Activated CD4-positive, alpha-beta T cell treated with anti-CD3 and anti-CD28 coated beads for 24 hours (primary cell): ENCODE data around the gene ATP10A.

ENCODE experiments used
- DNase-seq, 2 donors: peaks; one replicate each; pipeline ENCODE4 v3.0.0-alpha.2; 2020; ENCODE audit warnings: low read depth in 2 of 2

The ATP10A gene

DNA sequence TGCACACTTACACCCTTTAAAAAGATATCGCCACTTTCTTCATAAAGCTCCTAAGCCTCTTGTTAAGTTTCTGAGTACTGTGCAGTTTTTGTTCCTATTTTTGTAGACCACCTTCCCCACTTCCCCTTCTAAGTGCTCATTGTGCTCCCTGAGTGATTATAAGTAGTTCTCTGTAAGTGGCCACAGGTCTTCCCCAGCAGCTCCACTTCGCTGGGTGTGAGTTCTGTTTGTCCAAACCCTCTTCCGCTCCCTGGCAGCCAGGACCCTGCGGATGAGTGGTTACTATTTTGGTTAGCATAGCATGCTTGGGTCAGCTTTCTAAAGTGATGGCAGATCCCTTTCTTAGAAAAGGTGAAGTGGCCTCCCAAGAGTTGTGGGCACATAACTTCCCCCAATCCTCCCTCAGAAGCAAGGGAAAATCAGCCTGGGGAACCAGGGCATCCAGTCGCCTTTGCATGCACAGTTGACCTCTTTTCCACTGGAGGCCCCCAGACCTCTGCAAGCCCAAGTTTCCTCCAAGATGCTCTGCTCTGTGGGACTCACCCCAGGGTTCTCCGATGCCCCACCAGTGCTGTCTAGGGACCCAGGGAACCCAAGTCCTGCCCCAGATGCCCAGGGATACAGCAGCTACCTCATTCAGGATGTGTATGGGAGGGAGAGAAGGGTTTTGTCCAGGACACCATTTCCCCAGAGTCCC lies 69.6 kb downstream of the ATP10A start:
- no peak for DNase-seq

DNA sequence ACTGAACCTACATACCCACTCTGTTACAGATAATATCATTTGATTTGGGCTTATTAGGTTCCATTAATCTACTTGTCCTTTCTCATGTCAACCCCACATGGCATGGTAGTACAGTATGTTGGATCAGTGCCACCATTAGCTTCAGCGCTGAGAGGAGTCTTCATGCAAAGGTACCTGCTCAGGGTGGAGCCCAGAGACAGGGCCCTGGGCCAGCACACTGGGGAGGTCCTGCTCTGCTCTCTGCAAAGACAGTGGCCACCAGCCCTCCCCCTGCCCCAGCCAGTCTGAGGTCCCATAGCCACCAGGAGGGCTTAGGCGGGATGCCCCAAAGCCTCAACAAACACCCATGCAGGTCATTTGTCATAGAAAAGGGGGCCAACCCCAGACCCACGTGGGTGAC lies 71.0 kb downstream of the ATP10A start:
- no peak for DNase-seq

DNA sequence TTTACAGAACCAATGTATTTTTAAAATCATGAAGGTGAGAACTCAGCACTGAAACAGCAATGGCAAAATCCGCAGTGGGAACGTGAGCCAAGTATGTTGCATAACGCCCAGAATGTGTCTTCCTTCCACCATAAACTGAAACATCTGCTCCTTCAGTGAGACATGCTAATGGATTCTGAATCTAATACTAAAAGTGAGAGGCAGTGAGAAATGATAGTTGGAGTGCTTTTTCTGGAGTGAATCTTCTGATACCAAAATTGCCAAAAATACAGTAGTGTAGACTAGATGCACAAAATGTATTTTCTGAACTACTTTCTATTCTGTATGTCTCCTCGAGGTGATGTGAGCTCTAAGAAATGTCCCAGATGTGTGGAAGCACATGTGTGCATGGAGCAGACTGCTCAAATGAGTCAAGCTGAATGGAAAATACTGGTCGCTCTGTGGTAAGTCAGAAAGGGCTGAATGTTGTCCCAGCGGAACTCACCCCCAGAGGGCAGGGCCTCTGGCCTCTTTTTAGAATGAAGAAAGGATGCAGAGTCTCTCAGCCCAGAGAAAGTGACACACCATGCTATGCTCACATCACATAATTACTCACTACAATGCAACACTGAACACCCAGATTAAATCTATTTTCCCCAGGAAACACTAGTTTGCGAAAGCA lies 73.0 kb downstream of the ATP10A start:
- peak; percentile 30 to 36 for DNase-seq

DNA sequence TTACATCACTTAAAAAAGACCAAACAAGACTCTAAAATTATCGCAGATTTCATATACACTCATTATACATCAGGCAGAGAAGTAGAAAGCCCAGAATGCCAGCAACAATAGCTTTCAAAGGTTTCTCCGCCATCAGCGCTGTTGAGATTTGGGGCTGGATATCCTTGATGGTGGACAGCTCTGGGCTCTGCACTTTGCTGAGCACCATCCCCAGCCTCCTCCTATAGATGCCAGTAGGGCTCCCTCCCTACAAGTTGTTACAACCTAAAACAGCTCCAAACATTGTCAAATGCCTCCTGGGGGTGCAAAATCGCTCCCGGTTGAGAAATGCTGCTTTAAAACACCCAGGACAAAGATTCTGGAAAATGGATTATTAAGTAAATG lies 73.5 kb downstream of the ATP10A start:
- DNase-seq: no peak

DNA sequence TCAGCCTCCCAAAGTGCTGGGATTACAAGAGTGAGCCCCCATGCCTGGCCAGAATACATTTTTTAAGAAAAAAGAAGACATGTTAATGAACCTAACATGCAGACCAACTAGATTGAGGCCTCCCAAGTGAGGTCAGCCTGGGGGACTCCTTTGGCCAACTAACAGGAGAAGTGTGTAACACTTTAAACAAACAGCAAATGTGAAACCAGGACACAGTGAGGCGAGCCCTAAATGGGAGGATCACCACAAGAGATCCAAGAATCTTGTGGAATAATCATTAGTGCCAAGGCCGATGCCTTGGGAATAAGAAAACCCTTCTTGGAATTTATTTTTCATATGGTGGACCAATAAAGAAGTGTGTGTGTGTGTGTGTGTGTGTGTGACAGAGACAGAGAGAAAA lies 73.9 kb downstream of the ATP10A start:
- no peak for DNase-seq

DNA sequence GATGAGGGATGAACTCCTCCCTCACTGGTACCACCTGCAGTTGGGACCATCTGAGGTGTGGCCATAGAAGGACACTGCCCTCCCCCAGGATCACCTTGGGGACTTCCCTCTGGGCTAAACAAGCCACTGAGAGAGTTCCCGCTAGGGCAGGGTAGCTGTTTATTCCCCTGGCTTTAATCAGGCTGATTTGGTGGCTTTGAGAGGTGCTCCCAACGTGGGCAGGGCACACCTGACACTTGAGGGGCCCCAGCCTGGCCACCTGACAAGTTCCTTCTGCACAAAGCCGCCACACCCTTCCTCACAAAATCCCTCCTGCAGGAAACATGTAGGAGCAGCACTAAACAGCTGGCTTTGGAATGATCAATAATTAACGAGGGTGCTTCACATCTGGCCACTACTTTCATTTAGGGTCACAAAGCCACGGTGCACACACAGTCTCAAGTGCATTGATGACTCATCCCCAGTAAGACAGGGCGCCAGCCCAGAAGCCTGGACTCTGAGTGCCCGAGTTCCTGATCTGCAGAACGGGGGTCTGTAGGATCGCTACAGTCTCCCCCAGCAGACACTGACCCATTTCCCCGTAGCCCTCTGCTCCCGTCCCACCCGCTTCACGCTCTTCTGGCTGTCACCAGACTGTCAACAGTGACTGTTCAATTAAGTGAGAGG lies 75.1 kb downstream of the ATP10A start:
- no peak for DNase-seq

DNA sequence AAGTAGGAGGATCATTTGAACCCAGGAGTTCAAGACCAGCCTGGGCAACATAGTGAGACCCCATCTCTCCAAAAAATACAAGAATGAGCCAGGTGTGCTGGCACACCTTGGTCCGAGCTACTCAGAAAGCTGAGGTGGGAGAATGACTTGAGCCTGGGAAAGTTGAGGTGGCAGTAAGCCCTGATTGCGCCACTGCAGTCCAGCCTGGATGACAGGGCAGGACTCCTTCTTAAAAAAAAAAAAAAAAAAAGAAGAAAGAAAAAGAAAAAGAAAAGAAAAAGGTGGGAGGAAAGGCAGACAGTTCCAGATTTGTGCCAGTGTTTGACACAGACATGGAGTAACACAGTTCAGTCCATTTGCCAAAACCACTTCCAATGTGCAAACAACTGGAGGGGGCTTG lies 75.7 kb downstream of the ATP10A start:
- no peak for DNase-seq

DNA sequence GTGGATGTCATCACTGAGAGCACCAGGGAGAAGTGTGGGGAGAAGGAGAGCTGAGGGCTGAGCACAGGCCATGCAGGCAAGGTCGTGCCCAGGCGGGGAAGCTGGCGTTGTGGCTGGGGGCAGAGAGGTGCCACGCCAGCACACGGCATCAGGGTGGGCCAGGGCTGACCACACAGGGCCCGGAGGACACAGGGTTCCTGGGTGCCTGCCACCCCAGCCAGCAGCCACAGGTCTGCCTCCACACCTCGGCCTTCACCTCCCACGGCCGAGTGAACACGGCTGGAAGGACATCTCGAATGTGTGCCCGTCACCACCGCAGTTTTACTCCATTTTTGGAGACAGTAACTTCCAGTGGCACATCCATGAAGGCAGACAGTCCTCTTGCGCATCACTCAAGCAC lies 77.1 kb downstream of the ATP10A start:
- DNase-seq: no peak

DNA sequence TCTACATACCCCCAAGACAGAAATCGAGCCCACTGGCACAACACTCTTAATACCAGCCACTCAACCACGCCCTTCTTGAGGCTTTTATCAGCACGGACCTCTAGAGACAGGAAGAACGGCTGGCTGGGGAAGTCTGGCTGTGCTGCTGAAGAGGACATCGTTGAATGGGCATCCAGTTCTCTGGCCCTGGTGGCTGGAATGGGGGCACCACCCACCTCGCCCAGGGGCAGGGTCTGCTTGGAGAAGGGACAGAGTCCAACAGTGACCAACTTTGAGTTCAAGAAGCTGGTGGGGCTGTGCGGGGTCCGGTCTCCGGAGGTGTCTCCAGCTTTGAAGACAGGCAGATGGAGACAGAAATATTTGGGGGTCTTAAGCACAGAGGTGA lies 77.5 kb downstream of the ATP10A start:
- no peak for DNase-seq

DNA sequence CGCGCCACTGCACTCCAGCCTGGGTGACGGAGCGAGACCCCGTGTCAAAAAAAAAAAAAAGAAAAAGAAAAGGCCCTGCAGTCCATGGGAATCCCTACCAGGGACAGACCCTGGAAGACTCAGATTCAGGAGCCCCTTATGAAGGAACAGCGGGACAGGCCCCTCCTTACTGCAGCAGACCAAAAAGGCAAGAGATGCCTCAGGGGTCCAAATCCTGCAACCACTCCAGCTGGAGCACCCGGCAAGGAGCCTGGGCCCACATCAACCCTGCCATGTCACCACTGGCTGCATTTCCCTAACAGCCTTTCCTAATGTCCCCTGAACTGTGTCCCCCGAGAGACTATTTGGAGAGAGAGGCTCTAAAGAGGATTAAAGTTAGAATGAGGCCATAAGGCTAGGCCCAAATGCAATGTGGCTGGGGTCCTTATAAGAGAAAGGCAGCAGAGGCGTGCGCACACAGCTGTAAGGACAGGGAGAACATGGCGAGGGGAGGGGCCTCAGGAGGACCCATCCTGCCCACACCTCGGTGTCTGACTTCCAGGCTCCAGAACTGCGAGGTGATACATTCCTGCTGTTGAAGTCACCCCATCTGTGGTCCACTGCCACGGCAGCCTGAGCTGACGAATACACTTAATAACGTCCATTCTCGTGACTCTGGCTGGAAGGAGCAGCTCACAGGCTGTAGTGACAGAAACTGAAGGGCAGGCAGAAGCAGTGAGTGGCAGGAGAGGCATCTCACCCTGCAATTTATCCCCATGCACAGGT lies 78.1 kb downstream of the ATP10A start:
- no peak for DNase-seq

DNA sequence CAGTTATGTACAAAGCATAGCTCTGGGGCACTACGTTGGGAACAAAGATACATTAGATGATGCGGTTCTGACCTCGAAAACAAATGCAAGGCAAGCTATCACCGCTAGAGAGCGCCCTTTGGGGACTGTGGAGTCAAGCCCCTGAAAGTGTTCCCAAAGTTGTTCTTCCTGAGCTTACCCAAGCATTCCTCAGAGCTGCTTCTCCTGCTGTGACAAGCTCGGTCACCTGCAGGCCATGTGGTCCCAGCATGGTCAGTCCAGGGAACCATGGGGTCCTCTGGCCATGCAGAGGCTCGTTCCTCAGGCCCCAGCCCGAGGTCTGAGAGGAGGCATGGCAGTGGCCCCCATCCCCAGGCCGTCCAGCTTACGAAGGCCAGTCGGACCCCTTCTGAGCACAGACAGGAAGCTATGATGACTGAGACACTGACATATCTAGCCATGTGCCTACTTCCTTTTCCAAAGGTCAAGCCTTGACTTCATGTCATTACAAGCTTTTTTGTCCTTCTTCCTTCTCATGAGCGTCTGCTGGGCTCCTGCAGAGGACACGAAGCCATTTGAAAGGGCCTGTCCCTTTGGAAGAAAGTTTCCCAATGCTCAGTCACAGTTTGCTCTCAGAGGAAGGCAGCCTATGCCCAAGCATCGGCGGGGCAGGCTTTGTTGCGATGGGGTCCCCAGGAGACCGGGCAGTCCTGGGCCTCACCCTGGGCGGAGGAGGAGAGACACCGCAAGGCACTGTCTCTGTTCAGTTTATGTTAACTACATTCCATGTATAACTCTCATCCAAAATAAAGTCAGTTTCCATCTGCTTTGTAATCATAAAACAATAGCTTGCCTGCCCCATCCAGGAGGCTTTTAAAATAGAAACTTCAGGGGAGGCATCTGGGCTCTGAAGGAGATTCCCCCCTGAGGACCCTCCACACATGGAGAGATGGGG lies 79.3 kb downstream of the ATP10A start:
- peak; percentile 13 to 18 for DNase-seq

DNA sequence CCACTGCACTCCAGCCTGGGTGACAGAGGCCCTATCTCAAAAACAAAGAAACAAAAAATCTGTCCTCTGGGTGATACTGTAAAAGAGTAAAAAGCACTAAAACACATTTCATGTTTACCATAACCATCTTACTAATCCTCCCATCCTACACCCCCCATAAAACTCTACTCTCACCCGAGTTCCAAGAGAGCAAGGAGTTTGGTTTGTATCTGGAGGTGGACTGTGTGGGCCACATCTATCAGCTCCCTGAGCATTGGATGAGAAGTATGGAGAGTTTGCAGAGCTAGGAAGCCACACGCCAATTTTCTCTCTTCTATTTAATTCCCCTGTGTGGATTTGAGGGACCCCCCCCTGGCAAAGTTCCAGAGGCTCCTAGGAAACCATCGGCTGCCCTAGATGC lies 80.0 kb downstream of the ATP10A start:
- DNase-seq: no peak

DNA sequence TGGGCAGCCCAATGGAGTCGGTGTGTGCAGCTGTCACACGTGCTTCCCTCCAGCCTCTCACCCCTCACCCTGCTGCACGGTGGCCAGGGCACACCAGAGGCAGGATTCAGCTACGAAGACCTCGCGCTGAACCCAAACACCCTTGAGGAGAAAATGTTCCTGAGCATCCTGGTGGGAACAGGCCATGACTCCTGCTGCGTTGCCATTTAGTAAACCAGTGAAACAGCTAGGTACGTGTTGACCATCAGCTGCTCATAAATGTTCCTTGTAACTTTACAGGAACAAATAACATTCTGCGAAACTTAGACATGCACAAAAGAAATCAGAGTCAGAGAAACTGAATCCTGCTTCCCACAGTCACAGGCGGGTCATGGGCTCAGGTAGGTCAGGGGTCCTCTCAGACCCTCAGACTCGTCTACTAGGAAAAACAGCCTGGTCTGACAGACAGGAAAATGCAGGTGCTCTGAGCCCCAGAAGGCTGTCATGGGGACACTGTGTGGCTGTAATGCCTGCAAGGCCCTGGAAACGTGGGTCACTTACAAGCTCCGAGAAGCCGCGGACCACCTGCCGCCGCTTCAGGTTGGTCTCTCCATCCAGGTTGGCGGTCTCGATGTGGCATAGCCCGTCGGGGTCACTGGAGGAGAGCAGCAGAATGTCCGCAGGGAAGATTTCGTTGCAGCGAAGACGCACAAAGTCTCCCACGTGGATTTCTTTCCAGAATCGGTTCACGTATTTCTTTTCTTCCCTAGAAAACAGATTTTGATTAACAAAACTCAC lies 82.5 kb downstream of the ATP10A start:
- DNase-seq: no peak

DNA sequence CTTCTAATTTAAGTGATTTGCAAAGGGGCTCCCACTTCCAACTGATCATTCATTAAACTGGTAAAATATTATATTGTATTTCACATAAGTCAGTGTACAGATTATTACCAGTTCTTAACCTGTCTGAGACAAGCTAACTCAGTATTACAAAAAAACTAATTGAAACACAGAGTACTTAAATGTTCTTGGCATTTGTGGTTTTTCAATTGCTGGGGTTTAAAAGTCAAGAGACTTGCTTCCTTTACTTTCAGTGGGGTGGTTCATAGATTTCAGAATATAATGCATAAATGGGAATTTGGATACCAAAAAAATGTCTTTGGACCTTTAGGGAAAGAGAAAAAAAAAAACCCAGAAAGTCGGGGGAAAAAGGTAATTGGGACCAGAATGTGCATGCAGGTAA lies 85.0 kb downstream of the ATP10A start:
- no peak for DNase-seq

DNA sequence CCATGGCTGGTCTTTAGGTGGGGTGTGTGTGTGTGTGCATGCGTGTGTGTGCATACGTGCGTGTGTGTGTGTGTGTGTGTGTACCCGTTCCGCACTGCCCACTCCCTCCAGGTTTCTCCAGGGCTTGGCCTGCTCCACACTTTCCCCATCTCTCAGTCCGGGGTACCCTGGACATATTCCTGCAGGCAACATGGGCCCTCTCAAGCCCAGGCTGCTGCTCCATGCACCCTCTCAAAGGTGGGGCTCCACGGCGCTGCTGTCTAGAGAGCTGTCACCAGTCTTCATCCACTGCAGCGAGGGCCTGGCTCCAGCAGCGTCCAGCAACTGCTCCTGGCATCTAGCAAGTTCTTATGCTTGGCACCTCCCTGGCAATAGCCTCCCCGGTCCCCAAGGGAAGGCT lies 86.1 kb downstream of the ATP10A start:
- no peak for DNase-seq

DNA sequence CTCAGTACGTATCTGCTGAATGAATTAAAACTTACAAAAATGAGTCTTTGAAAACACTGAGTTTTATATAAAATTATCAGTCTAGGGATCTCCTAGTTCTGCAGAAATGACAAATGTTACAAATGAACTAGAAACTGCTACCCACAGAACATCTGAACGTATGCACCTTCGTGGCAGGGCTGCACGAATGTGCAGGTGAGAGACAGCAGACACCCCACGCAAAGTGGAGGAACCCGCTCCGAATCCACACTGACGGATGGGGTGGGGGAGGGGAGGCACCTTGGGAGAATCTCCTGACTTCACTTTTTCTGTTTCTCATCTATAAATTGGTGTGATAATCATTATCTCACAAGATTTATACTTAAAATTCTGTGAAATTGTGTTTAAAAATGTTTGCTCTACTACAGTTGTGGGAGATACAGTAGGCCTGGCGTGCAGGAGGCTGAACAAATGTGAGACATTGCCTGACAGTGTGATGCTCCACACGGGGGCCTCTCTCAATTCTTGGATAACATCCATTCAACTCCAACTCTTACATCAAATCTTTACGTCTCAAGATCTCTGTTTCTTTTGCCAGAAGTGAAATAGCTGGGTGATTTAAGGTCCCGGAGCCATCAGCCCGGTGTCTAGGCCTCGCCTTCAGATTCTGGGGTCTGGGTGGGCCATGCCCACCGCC lies 86.9 kb downstream of the ATP10A start:
- DNase-seq: no peak

DNA sequence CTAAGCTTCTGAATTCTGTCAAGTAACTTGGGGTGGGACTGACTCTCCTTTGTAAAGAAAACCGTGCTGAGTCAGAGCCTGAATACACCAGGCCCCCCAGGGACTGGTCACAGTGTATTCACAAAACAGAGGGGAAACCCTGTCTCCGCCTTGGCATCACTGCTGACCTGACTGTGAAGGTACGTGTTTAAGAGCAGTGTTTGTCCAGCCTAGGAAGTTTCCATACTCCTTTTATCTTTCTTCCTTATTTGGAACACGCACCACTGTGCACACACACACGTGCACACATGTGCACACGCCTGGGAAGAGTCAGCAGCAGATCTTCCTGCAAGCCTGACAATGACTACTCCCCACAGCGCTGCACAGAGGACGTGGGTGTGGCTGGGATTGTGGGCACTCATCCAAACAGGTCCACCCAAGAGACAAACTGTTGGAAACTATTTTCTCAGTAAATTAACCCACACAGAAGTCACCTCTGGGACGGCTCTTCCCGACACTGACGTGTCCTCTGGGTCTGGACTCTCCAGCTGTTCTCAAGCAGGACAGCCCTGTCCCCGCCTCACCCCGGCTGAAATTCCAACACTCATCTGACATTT lies 87.7 kb downstream of the ATP10A start:
- no peak for DNase-seq

DNA sequence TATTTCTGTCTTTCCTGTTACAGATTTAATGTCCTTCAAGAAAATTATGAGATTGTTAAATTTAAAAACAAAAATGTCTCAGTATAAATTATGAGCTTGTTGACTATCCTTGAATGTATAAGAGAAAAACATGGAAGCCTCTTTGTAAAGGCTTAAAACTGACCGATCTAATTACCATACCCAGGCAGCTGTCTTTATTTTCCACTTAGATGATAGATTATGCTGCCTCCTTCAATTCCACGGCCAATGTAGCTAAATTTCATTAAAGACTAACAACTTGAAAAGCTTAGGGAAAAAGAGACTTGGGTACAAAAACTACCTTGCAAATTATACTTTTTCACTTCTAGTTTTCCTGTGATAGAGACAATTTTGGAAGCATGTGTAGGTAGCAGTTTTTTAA lies 88.3 kb downstream of the ATP10A start:
- no peak for DNase-seq

DNA sequence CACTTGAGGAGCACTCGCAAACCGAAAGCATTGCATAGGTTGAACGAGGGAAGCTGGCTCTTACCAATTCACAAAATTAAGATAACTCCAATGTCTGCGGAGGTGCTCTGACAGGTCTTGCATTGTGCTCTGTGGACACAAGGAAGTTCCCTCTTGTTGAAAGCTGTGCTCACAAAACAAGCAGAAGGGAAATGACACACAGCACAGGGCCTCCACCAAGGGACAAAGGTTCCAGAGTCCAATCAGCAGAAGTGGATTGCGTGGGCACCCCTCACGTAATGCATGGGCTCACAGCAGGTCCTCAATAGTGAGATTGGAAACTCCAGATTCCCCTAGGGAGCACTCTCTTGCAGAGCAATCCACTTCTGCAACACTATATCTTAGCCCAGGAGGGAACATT lies 89.9 kb downstream of the ATP10A start:
- no peak for DNase-seq

DNA sequence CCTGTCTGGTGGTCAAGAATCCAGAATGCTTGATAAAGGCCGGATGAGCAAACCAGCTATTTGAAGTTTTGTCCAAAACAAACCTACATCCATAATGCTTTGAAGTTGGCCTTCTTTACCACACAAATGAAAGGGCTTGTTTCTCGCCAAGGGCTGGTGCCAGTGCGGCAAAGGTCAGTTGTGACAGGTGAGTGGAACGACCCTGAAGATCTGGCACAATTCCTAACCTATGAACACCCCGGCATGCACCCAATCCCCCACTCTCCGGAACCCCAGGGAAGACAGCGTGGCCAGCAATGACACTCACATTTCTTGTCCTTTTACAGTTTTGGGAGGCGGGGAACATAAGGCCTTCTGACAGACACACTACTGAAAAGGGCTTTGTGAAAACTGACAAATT lies 90.6 kb downstream of the ATP10A start:
- DNase-seq: no peak
